ENCODE measurements around the gene PHKA1.
"Not testable (repeated sequence)": the region's sequence is repeated elsewhere in the genome, so short reads cannot be mapped to it uniquely, and the experiment has no call there.

PHKA1 gene

GRCh38 chrX:72568406-72569092 is 145.6 kb downstream of the PHKA1 start:
- no peak for DNase-seq

- DNase-seq: no peak
Observed at GRCh38 chrX:72566448-72566847, 147.7 kb downstream of the PHKA1 start.

GRCh38 chrX:72559655-72560054 is 154.5 kb downstream of the PHKA1 start:
- not testable (repeated sequence) for DNase-seq

- DNase-seq: no peak
Observed at GRCh38 chrX:72554448-72555140, 159.5 kb downstream of the PHKA1 start.

GRCh38 chrX:72552443-72552842 is 161.7 kb downstream of the PHKA1 start:
- not testable (repeated sequence) for DNase-seq

- no peak for DNase-seq
Observed at GRCh38 chrX:72545990-72546389, 168.1 kb downstream of the PHKA1 start.

GRCh38 chrX:72540318-72540717 is 173.8 kb downstream of the PHKA1 start:
- DNase-seq: peak; percentile 69

GRCh38 chrX:72539822-72540221 is 174.3 kb downstream of the PHKA1 start:
- DNase-seq: no peak

GRCh38 chrX:72536542-72536941 is 177.6 kb downstream of the PHKA1 start:
- DNase-seq: no peak

- peak; percentile 65 for DNase-seq
Observed at GRCh38 chrX:72532366-72532765, 181.7 kb downstream of the PHKA1 start.

Measured in hematopoietic multipotent progenitor cell treated with erythropoietin and hydrocortisone succinate and interleukin-3 and kit ligand, for 4 days (in vitro differentiated cells).